ENCODE data around the gene FBXW11.

GRCh38 chr5:171850324-171850947, 156.0 kb downstream of the FBXW11 start:
- TF ChIP-seq CTCF (IDR thresholded peaks at IDR 0.05) (no peak), POLR2A (IDR thresholded peaks at IDR 0.05) (no peak)
